ENCODE measurements around the gene KIF26A. TPM values are rescaled to one million over a fixed set of nuclear protein-coding genes. Genes with fewer than 3 reads are reported as not detected.
A peak's percentile ranks its signal among the peaks of the same experiment; 100 is the strongest.

KIF26A gene
- total and polyA plus RNA-seq, 2 donors from 2014 or later, result 2.3 to 12.3 TPM

DNA sequence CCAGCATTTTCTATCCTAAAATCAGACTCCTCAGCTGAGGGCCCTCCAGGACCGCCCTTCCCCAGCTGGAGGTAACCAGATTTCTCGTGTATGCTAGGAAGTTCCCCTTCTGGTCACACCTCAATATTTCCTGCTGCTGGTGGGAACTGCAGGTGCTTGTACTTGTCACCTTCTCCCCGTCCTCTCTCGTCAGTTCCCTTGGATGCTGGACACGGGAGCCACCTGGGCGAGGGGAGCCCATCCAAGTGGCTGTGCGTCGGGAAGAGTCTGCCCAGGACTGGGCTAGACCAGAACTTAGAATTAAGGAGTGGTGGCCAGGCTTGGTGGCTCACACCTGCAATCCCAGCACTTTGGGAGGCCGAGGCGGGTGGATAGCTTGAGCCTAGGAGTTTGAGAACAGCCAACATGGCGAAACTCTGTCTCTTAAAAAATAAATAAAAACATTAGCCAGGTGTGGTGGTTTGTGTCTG lies 23.2 kb upstream of the KIF26A start:
- Histone ChIP-seq H3K36me3 (ENCODE audit: control insufficient read depth in 2 of 3, insufficient read depth in 3 of 3, low read length in 3 of 3) (no peaks in the 10 kb centered on the region), H3K9me3 (ENCODE audit: control insufficient read depth in 2 of 3, insufficient read depth in 1 of 3, low read length in 3 of 3) (no peaks in the 10 kb centered on the region), H3K4me1 (ENCODE audit: control insufficient read depth in 2 of 3, insufficient read depth in 2 of 3, low read depth in 1 of 3, low read length in 3 of 3) (peaks cover 0 to 5% (median 0%) of the 10 kb centered on the region in 3 donors), H3K9ac (ENCODE audit: low read length in 3 of 3) (no peak overlapping the region), H3K27ac (ENCODE audit: low read depth in 2 of 2, low read length in 2 of 2) (no peak overlapping the region), H3K27me3 (ENCODE audit: control insufficient read depth, insufficient read depth, low read length) (peaks cover 6% of the 10 kb centered on the region), H3K4me3 (ENCODE audit: low read length in 3 of 3) (no peak overlapping the region)
- no peak for FAIRE-seq
- TF ChIP-seq, protein P1, sequence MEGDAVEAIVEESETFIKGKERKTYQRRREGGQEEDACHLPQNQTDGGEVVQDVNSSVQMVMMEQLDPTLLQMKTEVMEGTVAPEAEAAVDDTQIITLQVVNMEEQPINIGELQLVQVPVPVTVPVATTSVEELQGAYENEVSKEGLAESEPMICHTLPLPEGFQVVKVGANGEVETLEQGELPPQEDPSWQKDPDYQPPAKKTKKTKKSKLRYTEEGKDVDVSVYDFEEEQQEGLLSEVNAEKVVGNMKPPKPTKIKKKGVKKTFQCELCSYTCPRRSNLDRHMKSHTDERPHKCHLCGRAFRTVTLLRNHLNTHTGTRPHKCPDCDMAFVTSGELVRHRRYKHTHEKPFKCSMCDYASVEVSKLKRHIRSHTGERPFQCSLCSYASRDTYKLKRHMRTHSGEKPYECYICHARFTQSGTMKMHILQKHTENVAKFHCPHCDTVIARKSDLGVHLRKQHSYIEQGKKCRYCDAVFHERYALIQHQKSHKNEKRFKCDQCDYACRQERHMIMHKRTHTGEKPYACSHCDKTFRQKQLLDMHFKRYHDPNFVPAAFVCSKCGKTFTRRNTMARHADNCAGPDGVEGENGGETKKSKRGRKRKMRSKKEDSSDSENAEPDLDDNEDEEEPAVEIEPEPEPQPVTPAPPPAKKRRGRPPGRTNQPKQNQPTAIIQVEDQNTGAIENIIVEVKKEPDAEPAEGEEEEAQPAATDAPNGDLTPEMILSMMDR (IDR thresholded peaks at IDR 0.05; ENCODE audit: borderline replicate concordance, extremely low read depth, insufficient read depth), result no peak
- intact Hi-C loops (cut with DNase I), result no loop called here
- DNase-seq, result peak in 2 of 5 donors; percentile 36

DNA sequence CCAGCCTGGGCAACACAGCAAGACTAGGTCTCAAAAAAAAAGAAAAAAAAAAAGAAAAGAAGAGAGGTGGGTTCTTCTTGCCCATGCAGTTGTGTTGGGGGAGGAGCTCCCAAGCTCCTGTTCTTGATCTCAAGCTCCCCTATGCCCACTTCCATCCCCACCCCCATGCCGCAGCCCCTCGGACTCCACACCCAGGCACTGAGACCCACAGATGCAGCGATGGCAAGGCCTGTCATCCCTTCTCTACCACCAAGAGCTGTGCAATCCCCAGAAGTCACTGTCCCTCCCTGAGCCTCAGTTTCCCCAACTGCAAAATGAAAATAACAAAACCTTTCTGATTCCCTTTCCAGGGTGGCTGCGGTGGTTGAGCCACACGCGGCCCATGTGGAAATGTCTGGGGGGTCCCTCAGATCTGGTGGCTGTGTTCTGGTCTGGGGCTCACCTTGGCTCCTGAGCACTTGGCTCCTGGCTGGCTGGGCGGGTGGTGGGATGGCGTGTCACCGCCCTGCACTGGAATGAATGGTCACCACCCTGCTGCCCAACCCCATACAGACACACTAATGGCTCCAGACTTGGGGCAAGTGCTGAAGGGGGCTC lies 22.6 kb upstream of the KIF26A start:
- Histone ChIP-seq H3K4me1 (ENCODE audit: control insufficient read depth in 2 of 3, insufficient read depth in 2 of 3, low read depth in 1 of 3, low read length in 3 of 3) (peaks cover 0 to 5% (median 0%) of the 10 kb centered on the region in 3 donors), H3K9ac (ENCODE audit: low read length in 3 of 3) (no peak overlapping the region), H3K9me3 (ENCODE audit: control insufficient read depth in 2 of 3, insufficient read depth in 1 of 3, low read length in 3 of 3) (no peaks in the 10 kb centered on the region), H3K27ac (ENCODE audit: low read depth in 2 of 2, low read length in 2 of 2) (no peak overlapping the region), H3K4me3 (ENCODE audit: low read length in 3 of 3) (peak overlapping the region in 1 of 3 donors; percentile 41), H3K36me3 (ENCODE audit: control insufficient read depth in 2 of 3, insufficient read depth in 3 of 3, low read length in 3 of 3) (no peaks in the 10 kb centered on the region), H3K27me3 (ENCODE audit: control insufficient read depth, insufficient read depth, low read length) (peaks cover 7% of the 10 kb centered on the region)
- peak in 2 of 5 donors; percentile 38 to 52 for DNase-seq
- FAIRE-seq, result no peak
- intact Hi-C loops (cut with DNase I), result no loop called here
- TF ChIP-seq, protein P1 (IDR thresholded peaks at IDR 0.05; ENCODE audit: borderline replicate concordance, extremely low read depth, insufficient read depth), result no peak

DNA sequence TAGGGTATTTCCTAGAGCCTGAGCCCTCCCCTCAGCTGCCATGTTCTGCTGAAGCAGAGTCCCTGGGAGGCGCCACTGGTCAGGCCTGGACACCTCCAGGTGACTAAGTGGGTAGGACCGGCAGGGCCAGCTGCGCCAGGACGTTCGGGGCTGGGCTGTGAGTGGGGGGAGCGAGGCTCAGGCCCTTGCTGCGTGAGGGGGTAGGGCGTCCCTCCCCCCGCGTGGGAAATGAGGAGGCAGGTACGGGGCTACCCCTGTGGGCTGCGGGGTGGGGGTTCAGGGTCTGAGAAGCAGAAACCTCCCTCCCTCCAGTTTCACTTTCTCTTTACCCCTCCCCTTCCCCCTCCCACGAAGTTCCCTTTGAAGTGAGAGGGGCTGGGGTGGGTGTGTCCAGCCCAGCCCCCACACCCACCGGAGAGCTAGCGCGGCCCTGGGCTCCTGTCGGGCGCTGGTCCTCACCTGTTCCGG lies 22.1 kb upstream of the KIF26A start:
- no peaks in the 10 kb centered on the region for H3K9me3 ChIP-seq (ENCODE audit: control insufficient read depth in 2 of 3, insufficient read depth in 1 of 3, low read length in 3 of 3)
- peak in 3 of 5 donors; percentile 47 to 88 (median 70) for DNase-seq
- H3K4me3 ChIP-seq (ENCODE audit: low read length in 3 of 3), result peak overlapping the region in 2 of 3 donors; percentile 41
- FAIRE-seq, result no peak
- intact Hi-C loops (cut with DNase I), result no loop called here
- H3K9ac ChIP-seq (ENCODE audit: low read length in 3 of 3), result no peak overlapping the region
- TF ChIP-seq, protein P1 (IDR thresholded peaks at IDR 0.05; ENCODE audit: borderline replicate concordance, extremely low read depth, insufficient read depth), result no peak
- H3K4me1 ChIP-seq (ENCODE audit: control insufficient read depth in 2 of 3, insufficient read depth in 2 of 3, low read depth in 1 of 3, low read length in 3 of 3), result peaks cover 0 to 5% (median 0%) of the 10 kb centered on the region in 3 donors
- peaks cover 7% of the 10 kb centered on the region for H3K27me3 ChIP-seq (ENCODE audit: control insufficient read depth, insufficient read depth, low read length)
- H3K36me3 ChIP-seq (ENCODE audit: control insufficient read depth in 2 of 3, insufficient read depth in 3 of 3, low read length in 3 of 3), result no peaks in the 10 kb centered on the region
- no peak overlapping the region for H3K27ac ChIP-seq (ENCODE audit: low read depth in 2 of 2, low read length in 2 of 2)
